GM21825 (cell line): Measurements from ENCODE around the gene MMAA.

ENCODE experiments used
- ATAC-seq: cut with Tn5 transposase; IDR thresholded peaks from one replicate; pipeline ENCODE4 v1.9.1; 2021; ENCODE audit warnings: mild to moderate bottlenecking, moderate library complexity; ENCODE audit not compliant: unreplicated experiment

The MMAA gene

DNA sequence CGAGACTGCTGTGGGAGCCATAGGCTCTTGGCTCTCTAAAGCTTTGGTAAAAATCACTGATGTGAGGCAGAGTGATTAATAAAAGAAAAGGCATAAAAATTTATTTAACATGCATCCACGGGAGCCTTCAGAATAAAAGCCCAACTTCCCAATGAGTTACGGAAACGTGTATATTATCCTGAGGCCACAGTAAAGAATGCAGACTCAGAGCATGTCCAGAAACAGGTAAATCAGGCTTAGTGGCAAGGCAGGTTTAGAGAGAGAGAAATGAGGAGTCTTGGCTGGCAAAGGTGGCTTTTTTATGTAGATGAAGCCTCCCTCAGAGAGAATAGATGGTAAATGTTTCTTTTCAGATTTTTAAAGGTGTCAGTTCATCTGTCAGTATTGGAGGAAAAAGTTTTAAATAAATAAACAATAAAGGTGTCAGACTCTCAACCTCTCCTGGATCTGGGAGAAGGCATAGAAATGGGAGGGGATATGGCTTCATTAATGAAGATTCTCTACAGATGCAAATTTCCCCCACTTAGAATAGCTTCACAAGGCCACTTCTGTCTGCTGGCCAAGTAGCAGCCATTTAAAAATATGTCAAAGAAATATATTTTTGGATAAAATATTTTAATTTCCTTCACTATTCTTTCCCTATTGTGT lies 84.8 kb downstream of the MMAA start:
- no peak for ATAC-seq

DNA sequence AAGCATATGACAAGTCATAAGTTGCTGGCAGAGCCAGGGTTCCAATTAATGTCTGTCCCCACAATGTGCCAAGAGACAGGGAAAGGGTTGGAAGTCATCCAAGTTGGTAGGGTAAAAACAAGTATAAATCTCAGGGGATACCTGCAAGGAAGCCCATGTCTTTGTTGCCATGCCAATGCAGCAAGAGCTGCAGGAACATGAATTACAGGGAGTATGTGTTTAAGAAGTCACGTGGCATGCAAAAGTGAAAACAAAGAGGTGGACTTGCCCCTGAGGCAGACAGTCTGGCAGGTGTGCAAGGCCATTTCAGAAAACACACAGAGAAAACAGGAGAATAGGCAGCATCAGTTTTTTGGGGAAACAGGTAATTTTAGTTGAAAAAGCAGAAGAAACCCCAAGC lies 90.2 kb downstream of the MMAA start:
- no peak for ATAC-seq
